ENCODE results near the gene SPSB4.

SPSB4 gene

DNA sequence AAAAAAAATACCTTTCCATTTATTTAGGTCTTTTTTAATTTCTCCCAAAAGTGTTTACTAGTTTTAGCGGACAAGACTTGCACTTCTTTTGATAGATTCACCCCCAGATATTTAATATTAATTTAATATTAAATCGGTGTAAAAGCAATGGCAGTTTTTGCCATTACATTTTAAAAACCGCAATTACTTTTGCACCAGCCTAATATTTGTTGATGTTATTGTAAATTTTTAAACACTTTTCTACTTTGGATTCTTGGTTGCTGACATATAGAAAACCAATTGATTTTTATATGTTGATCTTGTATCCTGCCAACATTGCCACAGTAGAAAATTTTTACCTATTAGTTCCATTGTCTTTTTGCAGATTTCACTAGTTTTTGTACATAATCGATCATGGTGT, 116.5 kb downstream of the SPSB4 start:
- no peak overlapping the region for H3K4me3 ChIP-seq (ENCODE audit: low read depth in 1 of 5, low read length in 5 of 5)
- H3K27ac ChIP-seq (ENCODE audit: low read depth, low read length): no peak overlapping the region
- no peaks in the 10 kb centered on the region for H3K27me3 ChIP-seq (ENCODE audit: control insufficient read depth in 5 of 5, insufficient read depth in 4 of 5, low read length in 5 of 5)
- H3K9ac ChIP-seq (ENCODE audit: low read length in 5 of 5): no peak overlapping the region
- no peaks in the 10 kb centered on the region for H3K4me1 ChIP-seq (ENCODE audit: control insufficient read depth in 5 of 5, insufficient read depth in 5 of 5, low read length in 5 of 5)
- peaks cover 2 to 6% (median 3%) of the 10 kb centered on the region in 5 donors for H3K9me3 ChIP-seq (ENCODE audit: control insufficient read depth in 5 of 5, low read length in 5 of 5)
- H3K36me3 ChIP-seq (ENCODE audit: control insufficient read depth in 5 of 5, insufficient read depth in 5 of 5, low read length in 5 of 5): no peaks in the 10 kb centered on the region

DNA sequence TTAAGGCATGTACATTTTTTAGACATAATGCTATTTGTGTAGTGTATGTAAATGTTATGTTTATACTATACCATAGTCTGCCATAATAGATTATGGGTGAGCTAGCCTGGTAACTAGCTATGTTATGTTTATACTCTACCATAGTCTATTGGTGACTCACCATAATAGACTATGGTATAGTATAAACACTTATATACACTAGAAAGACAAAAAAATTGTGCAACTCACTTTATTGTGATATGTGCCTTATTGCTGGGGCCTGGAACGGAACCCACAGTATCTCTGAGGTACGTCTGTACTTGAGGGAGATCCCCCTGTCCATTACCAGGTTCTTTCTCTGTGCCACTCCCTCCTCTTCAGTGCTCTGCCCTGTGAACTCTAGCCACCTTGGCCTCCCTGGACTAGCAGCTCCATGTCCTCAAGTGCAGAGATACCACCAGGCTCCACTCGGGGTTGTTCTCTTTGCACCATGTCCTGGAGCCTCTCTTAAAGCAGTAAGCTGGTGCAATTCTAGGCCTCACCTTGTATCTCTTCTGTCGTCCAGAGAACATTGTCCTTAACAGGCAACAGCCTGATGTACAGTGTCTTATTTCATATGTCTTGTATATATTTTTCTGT, 119.6 kb downstream of the SPSB4 start:
- Histone ChIP-seq H3K4me3 (ENCODE audit: low read depth in 1 of 5, low read length in 5 of 5) (no peak overlapping the region), H3K36me3 (ENCODE audit: control insufficient read depth in 5 of 5, insufficient read depth in 5 of 5, low read length in 5 of 5) (no peaks in the 10 kb centered on the region), H3K9me3 (ENCODE audit: control insufficient read depth in 5 of 5, low read length in 5 of 5) (peaks cover 2 to 6% (median 3%) of the 10 kb centered on the region in 5 donors), H3K9ac (ENCODE audit: low read length in 5 of 5) (no peak overlapping the region), H3K27me3 (ENCODE audit: control insufficient read depth in 5 of 5, insufficient read depth in 4 of 5, low read length in 5 of 5) (no peaks in the 10 kb centered on the region), H3K27ac (ENCODE audit: low read depth, low read length) (no peak overlapping the region), H3K4me1 (ENCODE audit: control insufficient read depth in 5 of 5, insufficient read depth in 5 of 5, low read length in 5 of 5) (no peaks in the 10 kb centered on the region)

DNA sequence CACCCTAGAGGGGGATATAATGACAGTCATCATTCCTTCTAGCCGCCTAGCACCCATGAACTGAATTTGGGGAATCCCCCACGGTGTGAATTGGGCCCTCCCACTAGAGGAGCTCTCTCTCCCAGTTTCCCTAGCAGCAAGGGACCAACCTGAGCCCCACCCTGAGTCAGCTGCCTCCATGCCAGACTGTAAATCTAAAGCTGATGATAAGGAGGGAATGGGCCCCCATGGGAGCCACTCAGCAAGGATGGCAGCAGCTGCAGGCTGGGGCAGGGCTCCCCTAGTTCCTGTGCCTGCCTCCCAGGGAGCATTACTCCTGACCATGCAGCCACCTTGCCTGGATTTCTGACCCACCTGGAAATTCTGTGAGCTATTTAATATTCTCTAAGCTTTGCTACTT, 123.5 kb downstream of the SPSB4 start:
- Histone ChIP-seq H3K9me3 (ENCODE audit: control insufficient read depth in 5 of 5, low read length in 5 of 5) (peaks cover 0 to 4% (median 0%) of the 10 kb centered on the region in 5 donors), H3K9ac (ENCODE audit: low read length in 5 of 5) (no peak overlapping the region), H3K4me1 (ENCODE audit: control insufficient read depth in 5 of 5, insufficient read depth in 5 of 5, low read length in 5 of 5) (no peaks in the 10 kb centered on the region), H3K27me3 (ENCODE audit: control insufficient read depth in 5 of 5, insufficient read depth in 4 of 5, low read length in 5 of 5) (no peaks in the 10 kb centered on the region), H3K4me3 (ENCODE audit: low read depth in 1 of 5, low read length in 5 of 5) (no peak overlapping the region), H3K36me3 (ENCODE audit: control insufficient read depth in 5 of 5, insufficient read depth in 5 of 5, low read length in 5 of 5) (no peaks in the 10 kb centered on the region), H3K27ac (ENCODE audit: low read depth, low read length) (no peak overlapping the region)

DNA sequence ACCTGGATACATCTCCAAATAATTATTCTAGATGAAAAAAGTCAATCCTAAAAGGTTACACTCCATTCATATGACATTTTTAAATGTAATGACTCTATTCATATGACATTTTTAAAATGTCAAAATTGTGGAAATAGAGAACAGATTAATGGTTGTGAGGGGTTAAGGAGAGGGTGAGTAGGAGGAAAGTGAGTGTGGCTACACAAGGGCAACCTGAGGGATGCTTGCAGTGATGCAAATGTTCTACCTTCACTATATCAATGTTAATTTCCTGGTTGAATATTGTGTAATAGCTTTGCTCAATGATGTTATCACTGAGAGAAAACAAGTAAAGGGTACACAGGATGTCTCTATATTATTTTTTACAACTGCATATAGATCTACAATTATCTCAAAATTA, 125.6 kb downstream of the SPSB4 start:
- Histone ChIP-seq H3K4me1 (ENCODE audit: control insufficient read depth in 5 of 5, insufficient read depth in 5 of 5, low read length in 5 of 5) (no peaks in the 10 kb centered on the region), H3K9ac (ENCODE audit: low read length in 5 of 5) (no peak overlapping the region), H3K4me3 (ENCODE audit: low read depth in 1 of 5, low read length in 5 of 5) (no peak overlapping the region), H3K9me3 (ENCODE audit: control insufficient read depth in 5 of 5, low read length in 5 of 5) (peaks cover 0 to 12% (median 6%) of the 10 kb centered on the region in 5 donors), H3K27ac (ENCODE audit: low read depth, low read length) (no peak overlapping the region), H3K27me3 (ENCODE audit: control insufficient read depth in 5 of 5, insufficient read depth in 4 of 5, low read length in 5 of 5) (no peaks in the 10 kb centered on the region), H3K36me3 (ENCODE audit: control insufficient read depth in 5 of 5, insufficient read depth in 5 of 5, low read length in 5 of 5) (no peaks in the 10 kb centered on the region)

DNA sequence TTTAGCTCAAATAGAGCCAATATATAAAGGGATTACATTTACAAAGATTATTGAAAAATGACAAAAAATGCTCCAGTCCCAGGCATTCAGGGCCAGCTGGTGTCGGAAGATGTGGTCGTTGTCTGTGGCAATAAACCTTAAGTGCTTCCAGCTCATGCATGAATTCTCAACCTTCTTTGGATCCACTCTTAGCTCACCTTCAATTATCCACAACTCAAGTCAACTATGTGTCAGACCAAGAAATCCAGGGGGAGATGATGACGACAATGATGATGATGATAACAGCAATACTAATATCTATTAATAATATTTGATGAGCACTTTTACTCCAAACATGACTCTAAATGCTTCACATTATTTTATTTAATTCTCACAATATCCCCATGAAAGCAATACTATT, 126.9 kb downstream of the SPSB4 start:
- Histone ChIP-seq H3K9ac (ENCODE audit: low read length in 5 of 5) (no peak overlapping the region), H3K4me3 (ENCODE audit: low read depth in 1 of 5, low read length in 5 of 5) (no peak overlapping the region), H3K9me3 (ENCODE audit: control insufficient read depth in 5 of 5, low read length in 5 of 5) (peaks cover 0 to 12% (median 6%) of the 10 kb centered on the region in 5 donors), H3K36me3 (ENCODE audit: control insufficient read depth in 5 of 5, insufficient read depth in 5 of 5, low read length in 5 of 5) (no peaks in the 10 kb centered on the region), H3K27me3 (ENCODE audit: control insufficient read depth in 5 of 5, insufficient read depth in 4 of 5, low read length in 5 of 5) (no peaks in the 10 kb centered on the region), H3K4me1 (ENCODE audit: control insufficient read depth in 5 of 5, insufficient read depth in 5 of 5, low read length in 5 of 5) (no peaks in the 10 kb centered on the region), H3K27ac (ENCODE audit: low read depth, low read length) (no peak overlapping the region)

DNA sequence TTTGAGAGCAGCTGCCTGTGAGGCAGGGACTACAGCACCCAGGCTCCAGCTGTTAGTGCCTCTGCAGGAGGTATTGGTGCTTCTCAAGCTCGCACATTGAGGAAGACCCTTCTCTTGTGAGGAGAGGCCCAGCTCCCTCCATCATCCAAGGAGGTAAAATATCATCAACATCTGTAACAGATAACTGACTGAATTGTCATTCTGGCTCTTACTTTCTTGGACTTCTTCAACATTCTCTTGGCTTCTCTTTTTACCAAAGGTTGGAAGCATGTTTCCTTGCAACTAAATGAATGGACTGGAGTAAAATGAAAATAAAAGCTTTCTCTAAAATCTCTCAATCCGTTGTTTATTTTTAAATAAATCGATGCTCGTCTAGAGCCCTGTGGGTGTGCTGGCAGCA, 127.4 kb downstream of the SPSB4 start:
- Histone ChIP-seq H3K27ac (ENCODE audit: low read depth, low read length) (no peak overlapping the region), H3K9ac (ENCODE audit: low read length in 5 of 5) (no peak overlapping the region), H3K4me3 (ENCODE audit: low read depth in 1 of 5, low read length in 5 of 5) (no peak overlapping the region), H3K9me3 (ENCODE audit: control insufficient read depth in 5 of 5, low read length in 5 of 5) (peaks cover 0 to 12% (median 6%) of the 10 kb centered on the region in 5 donors), H3K27me3 (ENCODE audit: control insufficient read depth in 5 of 5, insufficient read depth in 4 of 5, low read length in 5 of 5) (no peaks in the 10 kb centered on the region), H3K36me3 (ENCODE audit: control insufficient read depth in 5 of 5, insufficient read depth in 5 of 5, low read length in 5 of 5) (no peaks in the 10 kb centered on the region), H3K4me1 (ENCODE audit: control insufficient read depth in 5 of 5, insufficient read depth in 5 of 5, low read length in 5 of 5) (no peaks in the 10 kb centered on the region)

DNA sequence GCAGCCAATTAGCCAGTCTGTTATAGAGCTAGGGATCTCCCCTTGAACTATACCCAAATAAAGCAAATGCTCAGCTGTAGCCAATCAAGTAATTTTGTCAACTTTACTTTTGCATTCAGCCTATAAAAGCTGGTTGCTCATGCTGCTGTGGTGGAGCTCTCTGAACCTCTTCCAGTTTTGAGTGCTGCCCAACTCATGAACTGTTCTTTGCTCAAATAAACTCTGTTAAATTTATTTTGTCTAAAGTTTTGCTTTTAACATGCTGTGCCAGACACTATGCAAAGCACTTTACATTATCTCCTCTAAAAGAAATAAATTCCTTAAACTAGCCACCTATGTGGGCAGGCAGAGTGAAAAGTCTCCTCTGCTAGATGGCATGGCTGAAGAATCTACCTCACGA, 128.8 kb downstream of the SPSB4 start:
- Histone ChIP-seq H3K27me3 (ENCODE audit: control insufficient read depth in 5 of 5, insufficient read depth in 4 of 5, low read length in 5 of 5) (no peaks in the 10 kb centered on the region), H3K27ac (ENCODE audit: low read depth, low read length) (no peak overlapping the region), H3K36me3 (ENCODE audit: control insufficient read depth in 5 of 5, insufficient read depth in 5 of 5, low read length in 5 of 5) (no peaks in the 10 kb centered on the region), H3K9me3 (ENCODE audit: control insufficient read depth in 5 of 5, low read length in 5 of 5) (peaks cover 0 to 12% (median 6%) of the 10 kb centered on the region in 5 donors), H3K9ac (ENCODE audit: low read length in 5 of 5) (no peak overlapping the region), H3K4me3 (ENCODE audit: low read depth in 1 of 5, low read length in 5 of 5) (no peak overlapping the region), H3K4me1 (ENCODE audit: control insufficient read depth in 5 of 5, insufficient read depth in 5 of 5, low read length in 5 of 5) (no peaks in the 10 kb centered on the region)

DNA sequence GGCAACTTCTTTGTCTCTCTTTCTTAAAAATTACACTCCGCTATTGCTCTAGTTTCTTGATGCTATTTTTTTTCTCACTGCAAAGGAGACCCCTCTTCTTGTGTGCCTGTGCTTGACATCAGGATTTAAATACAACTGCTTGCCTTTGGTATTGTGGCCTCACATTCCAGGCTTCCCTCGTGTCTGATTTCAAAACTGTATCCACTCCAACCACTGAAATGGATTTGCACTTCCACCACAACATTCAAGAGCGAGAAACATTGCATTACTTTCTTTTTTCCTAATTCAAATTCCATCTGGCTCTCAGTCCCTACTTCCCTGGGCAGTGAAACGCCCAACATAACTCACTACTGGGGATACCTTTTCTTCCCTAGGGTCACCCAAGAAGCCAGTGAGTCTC, 130.0 kb downstream of the SPSB4 start:
- Histone ChIP-seq H3K36me3 (ENCODE audit: control insufficient read depth in 5 of 5, insufficient read depth in 5 of 5, low read length in 5 of 5) (no peaks in the 10 kb centered on the region), H3K4me1 (ENCODE audit: control insufficient read depth in 5 of 5, insufficient read depth in 5 of 5, low read length in 5 of 5) (no peaks in the 10 kb centered on the region), H3K9ac (ENCODE audit: low read length in 5 of 5) (no peak overlapping the region), H3K27me3 (ENCODE audit: control insufficient read depth in 5 of 5, insufficient read depth in 4 of 5, low read length in 5 of 5) (no peaks in the 10 kb centered on the region), H3K9me3 (ENCODE audit: control insufficient read depth in 5 of 5, low read length in 5 of 5) (peaks cover 0 to 12% (median 6%) of the 10 kb centered on the region in 5 donors), H3K4me3 (ENCODE audit: low read depth in 1 of 5, low read length in 5 of 5) (no peak overlapping the region), H3K27ac (ENCODE audit: low read depth, low read length) (no peak overlapping the region)

DNA sequence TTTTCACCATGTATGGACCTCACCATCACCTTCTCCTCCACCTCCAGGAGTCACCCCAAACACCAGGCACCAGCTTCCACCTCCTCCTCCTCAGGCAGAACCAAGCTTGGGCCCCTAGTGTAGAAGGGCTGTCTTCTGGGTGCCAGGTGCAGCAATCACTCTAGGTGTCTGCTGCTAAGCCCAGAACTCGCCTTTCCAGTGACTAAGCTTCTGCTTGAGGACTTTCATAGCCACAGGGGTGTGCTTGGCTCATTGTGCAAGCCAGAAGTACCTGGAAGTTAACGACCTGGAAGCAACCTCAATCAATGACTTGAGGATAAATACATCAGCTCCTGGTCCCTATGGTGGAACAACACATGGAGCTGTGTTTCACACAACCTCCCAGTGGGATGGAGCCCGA, 130.7 kb downstream of the SPSB4 start:
- H3K9ac ChIP-seq (ENCODE audit: low read length in 5 of 5): no peak overlapping the region
- no peaks in the 10 kb centered on the region for H3K27me3 ChIP-seq (ENCODE audit: control insufficient read depth in 5 of 5, insufficient read depth in 4 of 5, low read length in 5 of 5)
- H3K9me3 ChIP-seq (ENCODE audit: control insufficient read depth in 5 of 5, low read length in 5 of 5): peaks cover 0 to 12% (median 6%) of the 10 kb centered on the region in 5 donors
- no peak overlapping the region for H3K4me3 ChIP-seq (ENCODE audit: low read depth in 1 of 5, low read length in 5 of 5)
- H3K27ac ChIP-seq (ENCODE audit: low read depth, low read length): no peak overlapping the region
- no peaks in the 10 kb centered on the region for H3K4me1 ChIP-seq (ENCODE audit: control insufficient read depth in 5 of 5, insufficient read depth in 5 of 5, low read length in 5 of 5)
- H3K36me3 ChIP-seq (ENCODE audit: control insufficient read depth in 5 of 5, insufficient read depth in 5 of 5, low read length in 5 of 5): no peaks in the 10 kb centered on the region

DNA sequence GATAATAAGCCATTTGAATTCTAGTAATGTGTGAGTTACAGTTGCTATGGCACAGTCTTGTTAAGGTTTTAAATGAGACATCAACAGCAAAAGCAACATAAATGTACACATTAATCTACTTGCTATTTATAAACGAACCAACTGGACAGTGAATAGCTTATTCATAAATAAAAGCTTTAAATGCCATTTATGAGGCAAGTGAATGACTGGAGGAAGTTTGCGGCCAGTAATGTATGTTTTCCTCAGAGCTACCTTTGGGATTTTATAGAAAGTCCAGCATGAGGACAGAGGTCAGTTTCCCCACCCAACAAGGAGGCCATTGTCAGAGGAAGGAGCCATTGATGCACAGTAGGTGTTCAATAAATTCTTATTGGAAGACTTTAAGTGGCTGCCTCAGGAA, 132.5 kb downstream of the SPSB4 start:
- Histone ChIP-seq H3K4me3 (ENCODE audit: low read depth in 1 of 5, low read length in 5 of 5) (no peak overlapping the region), H3K4me1 (ENCODE audit: control insufficient read depth in 5 of 5, insufficient read depth in 5 of 5, low read length in 5 of 5) (no peaks in the 10 kb centered on the region), H3K27me3 (ENCODE audit: control insufficient read depth in 5 of 5, insufficient read depth in 4 of 5, low read length in 5 of 5) (peaks cover 0 to 3% (median 0%) of the 10 kb centered on the region in 5 donors), H3K36me3 (ENCODE audit: control insufficient read depth in 5 of 5, insufficient read depth in 5 of 5, low read length in 5 of 5) (no peaks in the 10 kb centered on the region), H3K27ac (ENCODE audit: low read depth, low read length) (no peak overlapping the region), H3K9ac (ENCODE audit: low read length in 5 of 5) (no peak overlapping the region), H3K9me3 (ENCODE audit: control insufficient read depth in 5 of 5, low read length in 5 of 5) (peaks cover 0 to 12% (median 6%) of the 10 kb centered on the region in 5 donors)

Data from subcutaneous abdominal adipose tissue (tissue), 5 donors.